Suppressor macrophage treated with lipopolysaccharide for 4 hours (primary cell): ENCODE results near the gene GTPBP6.
"Not testable (repeated sequence)": the region's sequence is repeated elsewhere in the genome, so short reads cannot be mapped to it uniquely, and the experiment has no call there.

ENCODE experiments used
- DNase-seq: peaks from one replicate; pipeline ENCODE4 v3.0.0-alpha.2; 2020

Gene GTPBP6

GRCh38 chrX:314781-315595, 3.6 kb downstream of the GTPBP6 start:
- no peak for DNase-seq

- no peak for DNase-seq
These were observed 4.5 kb downstream of the GTPBP6 start for GRCh38 chrX:314049-314448.

GRCh38 chrX:313546-313945, 5.0 kb downstream of the GTPBP6 start:
- DNase-seq: no peak

GRCh38 chrX:312621-313331, 5.8 kb downstream of the GTPBP6 start:
- DNase-seq: no peak

- no peak for DNase-seq
These were observed 7.2 kb downstream of the GTPBP6 start for GRCh38 chrX:311156-312129.

GRCh38 chrX:310621-311155, 7.9 kb downstream of the GTPBP6 start:
- no peak for DNase-seq

- no peak for DNase-seq
These were observed 9.6 kb downstream of the GTPBP6 start for GRCh38 chrX:308821-309520.

GRCh38 chrX:307261-308111, 11.1 kb downstream of the GTPBP6 start:
- DNase-seq: no peak

- DNase-seq: not testable (repeated sequence)
These were observed 11.9 kb downstream of the GTPBP6 start for GRCh38 chrX:306614-307251.

- DNase-seq: not testable (repeated sequence)
These were observed 12.6 kb downstream of the GTPBP6 start for GRCh38 chrX:305781-306613.

- no peak for DNase-seq
These were observed 15.6 kb downstream of the GTPBP6 start for GRCh38 chrX:302975-303374.

- DNase-seq: no peak
These were observed 18.3 kb downstream of the GTPBP6 start for GRCh38 chrX:300334-300733.

GRCh38 chrX:298993-299392, 19.6 kb downstream of the GTPBP6 start:
- no peak for DNase-seq

- DNase-seq: no peak
These were observed 23.5 kb downstream of the GTPBP6 start for GRCh38 chrX:295136-295535.

GRCh38 chrX:292900-293897, 25.4 kb downstream of the GTPBP6 start:
- no peak for DNase-seq

- DNase-seq: no peak
These were observed 27.1 kb downstream of the GTPBP6 start for GRCh38 chrX:291411-291901.

- DNase-seq: no peak
These were observed 28.0 kb downstream of the GTPBP6 start for GRCh38 chrX:290476-291166.

- DNase-seq: no peak
These were observed 30.0 kb downstream of the GTPBP6 start for GRCh38 chrX:288561-288991.
